D721Med (cell line): Measurements from ENCODE around the gene FADS1.

ENCODE experiments used
- DNase-seq: peaks from one replicate; pipeline ENCODE4 v3.0.0; 2011; ENCODE audit warnings: low spot score; ENCODE audit not compliant: insufficient read length
- FAIRE-seq: peaks from 2 replicates; lab custom pipeline; 2011; peaks lifted over from hg19 to GRCh38; lab: Jason Lieb, UNC
- TF ChIP-seq, protein P1 (sequence below): IDR thresholded peaks from 2 replicates; pipeline ENCODE4 v1.5.1; 2012; ENCODE audit warnings: mild to moderate bottlenecking, control low read depth; ENCODE audit not compliant: insufficient read depth; ENCODE audit errors: missing control alignments

The FADS1 gene

DNA sequence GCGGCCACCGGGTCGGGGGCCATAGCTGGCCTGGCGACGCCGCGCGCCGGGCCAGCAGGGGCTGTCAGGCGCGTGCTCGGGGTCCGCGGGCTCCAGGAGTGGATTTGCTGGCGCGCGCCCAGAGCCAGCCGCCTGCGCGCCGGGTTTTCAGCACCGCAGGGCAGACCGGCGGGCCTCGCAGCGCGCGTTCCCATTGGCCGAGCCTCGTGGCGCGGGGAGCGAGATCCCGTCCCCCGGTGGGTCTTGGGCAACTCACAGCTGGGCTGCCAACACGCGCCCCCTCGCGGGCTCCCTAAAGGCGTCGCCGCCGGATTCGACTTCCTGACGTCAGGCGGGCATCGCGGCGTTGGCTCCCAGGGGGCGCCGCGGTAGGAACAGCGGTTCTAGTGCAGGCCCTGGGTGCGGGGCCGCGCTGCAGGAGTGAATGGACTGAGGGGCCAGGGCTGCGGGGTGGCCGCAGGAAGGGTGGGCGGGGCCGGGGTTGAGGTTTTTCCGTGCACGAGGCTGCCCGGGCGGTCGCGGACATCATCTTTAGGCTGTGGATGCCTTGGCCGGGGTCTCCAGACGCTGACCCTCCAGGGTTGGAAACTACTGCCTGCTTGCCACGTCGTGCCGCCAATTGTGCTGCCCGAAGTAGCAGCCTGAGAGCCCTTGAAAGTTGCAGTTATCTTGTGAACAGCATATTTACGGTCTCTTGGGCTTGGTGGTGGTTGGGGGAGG lies at the start of gene FADS1:
TSS of gene FADS1 (minus strand) at position 268 of the 720 bp plus-strand sequence. CDS start at position 194, 74 bp downstream.
- FAIRE-seq = no peak
- DNase-seq = peak; percentile 90
- TF ChIP-seq, protein P1, sequence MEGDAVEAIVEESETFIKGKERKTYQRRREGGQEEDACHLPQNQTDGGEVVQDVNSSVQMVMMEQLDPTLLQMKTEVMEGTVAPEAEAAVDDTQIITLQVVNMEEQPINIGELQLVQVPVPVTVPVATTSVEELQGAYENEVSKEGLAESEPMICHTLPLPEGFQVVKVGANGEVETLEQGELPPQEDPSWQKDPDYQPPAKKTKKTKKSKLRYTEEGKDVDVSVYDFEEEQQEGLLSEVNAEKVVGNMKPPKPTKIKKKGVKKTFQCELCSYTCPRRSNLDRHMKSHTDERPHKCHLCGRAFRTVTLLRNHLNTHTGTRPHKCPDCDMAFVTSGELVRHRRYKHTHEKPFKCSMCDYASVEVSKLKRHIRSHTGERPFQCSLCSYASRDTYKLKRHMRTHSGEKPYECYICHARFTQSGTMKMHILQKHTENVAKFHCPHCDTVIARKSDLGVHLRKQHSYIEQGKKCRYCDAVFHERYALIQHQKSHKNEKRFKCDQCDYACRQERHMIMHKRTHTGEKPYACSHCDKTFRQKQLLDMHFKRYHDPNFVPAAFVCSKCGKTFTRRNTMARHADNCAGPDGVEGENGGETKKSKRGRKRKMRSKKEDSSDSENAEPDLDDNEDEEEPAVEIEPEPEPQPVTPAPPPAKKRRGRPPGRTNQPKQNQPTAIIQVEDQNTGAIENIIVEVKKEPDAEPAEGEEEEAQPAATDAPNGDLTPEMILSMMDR = peak; percentile 60

GRCh38 chr11:61866231-61866957 lies 49.6 kb upstream of the FADS1 start:
- FAIRE-seq (no peak), DNase-seq (no peak)
- TF ChIP-seq, protein P1 = no peak

DNA sequence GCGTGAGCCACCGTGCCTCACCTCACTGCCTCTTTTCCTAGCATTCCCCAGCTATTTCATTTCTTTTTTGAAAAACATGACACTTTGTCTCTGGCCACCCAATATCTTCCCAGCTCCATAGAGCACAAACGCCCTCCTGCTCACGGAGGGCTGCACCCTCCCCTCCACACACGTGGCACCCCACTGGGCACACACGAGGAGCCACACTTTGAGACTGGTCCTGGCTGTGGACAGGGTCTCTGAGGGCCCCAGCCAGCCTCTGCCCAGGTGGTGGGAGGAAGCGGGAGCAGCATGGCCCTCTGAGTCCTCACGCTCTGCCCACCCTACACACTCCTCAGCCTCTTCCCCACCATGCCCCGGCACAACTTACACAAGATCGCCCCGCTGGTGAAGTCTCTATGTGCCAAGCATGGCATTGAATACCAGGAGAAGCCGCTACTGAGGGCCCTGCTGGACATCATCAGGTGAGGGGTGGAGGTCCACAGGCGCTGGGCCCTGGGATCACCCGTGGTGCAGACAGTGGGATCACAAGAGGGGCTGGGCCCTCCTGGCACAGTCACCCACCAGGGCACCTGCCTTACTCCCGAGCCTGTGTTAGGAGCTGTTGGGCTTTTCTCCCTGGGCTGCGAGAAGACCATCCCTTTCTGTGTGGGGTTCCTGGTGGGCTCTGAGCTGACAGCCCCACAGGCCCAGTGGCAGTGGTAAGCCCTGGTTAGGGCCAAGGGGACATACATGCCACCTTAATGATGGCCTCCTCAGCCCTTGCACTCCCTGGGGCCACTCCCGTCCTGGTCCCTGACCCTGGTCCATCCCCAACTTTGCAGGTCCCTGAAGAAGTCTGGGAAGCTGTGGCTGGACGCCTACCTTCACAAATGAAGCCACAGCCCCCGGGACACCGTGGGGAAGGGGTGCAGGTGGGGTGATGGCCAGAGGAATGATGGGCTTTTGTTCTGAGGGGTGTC lies 48.3 kb upstream of the FADS1 start:
- DNase-seq (no peak), FAIRE-seq (no peak)
- TF ChIP-seq, protein P1 = no peak

DNA sequence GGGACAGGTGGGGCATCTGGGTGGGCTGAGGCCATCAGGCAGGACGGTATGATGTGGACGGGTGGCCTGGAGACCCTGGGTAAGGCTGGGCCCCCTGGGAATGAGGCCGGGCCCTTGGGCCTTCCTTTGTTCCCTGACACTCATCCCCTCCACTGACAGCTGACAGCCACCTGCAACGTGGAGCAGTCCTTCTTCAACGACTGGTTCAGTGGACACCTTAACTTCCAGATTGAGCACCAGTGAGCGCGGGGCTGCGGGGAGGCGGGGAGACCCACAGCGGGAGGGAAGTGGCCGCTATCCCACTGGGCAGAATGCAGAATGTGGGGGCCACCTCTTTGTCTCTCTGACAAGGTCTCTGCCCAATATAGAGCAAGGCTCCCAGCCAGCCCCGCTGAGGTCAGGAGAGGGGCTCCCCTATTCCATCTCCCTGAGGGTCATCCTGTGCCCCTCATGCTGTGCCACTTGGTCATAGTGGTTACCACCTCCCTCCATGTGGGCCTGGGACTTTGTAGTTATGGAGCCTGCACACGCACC lies 46.8 kb upstream of the FADS1 start:
- FAIRE-seq = no peak
- TF ChIP-seq, protein P1 = no peak

DNA sequence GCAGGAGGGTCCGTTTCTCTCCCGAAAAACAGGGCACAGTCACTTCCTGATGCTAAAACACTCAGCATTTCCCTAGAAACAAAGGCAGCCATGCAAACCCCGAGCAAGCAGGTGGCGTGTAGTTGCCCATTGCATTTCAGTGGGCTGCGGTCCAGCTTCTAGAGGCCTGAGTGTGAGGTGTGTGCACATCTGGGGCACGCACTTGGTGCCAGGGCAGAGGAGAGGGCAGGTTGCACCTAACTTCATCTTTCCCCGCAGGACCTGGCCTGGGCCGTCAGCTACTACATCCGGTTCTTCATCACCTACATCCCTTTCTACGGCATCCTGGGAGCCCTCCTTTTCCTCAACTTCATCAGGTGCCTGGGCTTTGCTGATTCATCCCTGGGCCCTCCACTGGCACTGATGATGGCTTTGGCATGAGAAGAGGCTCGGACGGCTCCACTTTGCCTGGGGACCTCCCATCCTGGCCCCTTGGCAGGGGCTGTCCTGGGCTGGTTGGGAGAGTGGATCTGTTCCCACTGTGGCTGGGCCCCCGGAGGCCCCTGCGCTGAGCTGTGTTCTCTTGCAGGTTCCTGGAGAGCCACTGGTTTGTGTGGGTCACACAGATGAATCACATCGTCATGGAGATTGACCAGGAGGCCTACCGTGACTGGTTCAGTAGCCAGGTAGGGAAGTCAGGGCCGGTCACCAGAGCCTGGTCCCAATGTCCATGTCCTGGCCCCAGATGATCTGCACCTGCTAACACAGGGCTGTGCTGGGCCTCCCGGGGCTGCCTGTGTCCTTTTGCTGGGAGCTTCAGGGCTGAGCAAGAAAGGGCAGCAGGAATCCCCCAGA lies 46.1 kb upstream of the FADS1 start:
- no peak for DNase-seq
- TF ChIP-seq, protein P1 = no peak
- no peak for FAIRE-seq

More for the DNA sequence above, 46.8 kb upstream of the FADS1 start:
- no peak for DNase-seq

- no peak for DNase-seq
- FAIRE-seq = no peak
- TF ChIP-seq, protein P1 = no peak
These were observed 44.8 kb upstream of the FADS1 start for GRCh38 chr11:61861634-61862033.
